ENCODE measurements around the gene PTK7.
"Not testable (repeated sequence)": the region's sequence is repeated elsewhere in the genome, so short reads cannot be mapped to it uniquely, and the experiment has no call there.

Gene PTK7

DNA sequence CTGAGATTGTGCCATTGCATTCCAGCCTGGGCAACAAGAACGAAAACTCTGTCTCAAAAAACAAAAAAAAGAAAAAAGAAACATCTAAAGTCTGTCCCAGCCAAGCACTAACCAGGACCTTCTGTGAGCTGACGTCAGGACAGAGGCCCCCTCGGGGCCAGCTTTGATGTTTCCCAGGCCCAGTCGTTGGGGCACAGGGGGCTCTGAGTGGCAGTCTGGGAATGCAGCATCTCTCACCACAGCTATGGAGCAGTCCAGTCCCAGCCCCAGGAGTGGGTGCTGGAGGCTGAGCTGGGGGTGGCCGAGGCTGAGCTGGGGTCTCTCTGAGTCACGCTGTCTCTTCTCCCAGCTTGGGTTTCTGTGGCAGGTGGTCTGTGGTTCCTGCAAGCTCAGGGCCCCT, 49.0 kb downstream of the PTK7 start:
- Histone ChIP-seq H3K27ac (ENCODE audit: low read length) (no peak overlapping the region), H3K27me3 (ENCODE audit: insufficient read depth, low read length) (no peaks in the 10 kb centered on the region), H3K4me3 (ENCODE audit: low read length) (no peak overlapping the region), H3K9ac (ENCODE audit: low read depth, low read length) (no peak overlapping the region), H3K9me3 (ENCODE audit: insufficient read depth, low read depth, low read length) (no peaks in the 10 kb centered on the region), H3K36me3 (ENCODE audit: insufficient read depth, low read depth, low read length) (no peaks in the 10 kb centered on the region), H3K4me1 (ENCODE audit: insufficient read depth, low read length) (peaks cover 16% of the 10 kb centered on the region)

DNA sequence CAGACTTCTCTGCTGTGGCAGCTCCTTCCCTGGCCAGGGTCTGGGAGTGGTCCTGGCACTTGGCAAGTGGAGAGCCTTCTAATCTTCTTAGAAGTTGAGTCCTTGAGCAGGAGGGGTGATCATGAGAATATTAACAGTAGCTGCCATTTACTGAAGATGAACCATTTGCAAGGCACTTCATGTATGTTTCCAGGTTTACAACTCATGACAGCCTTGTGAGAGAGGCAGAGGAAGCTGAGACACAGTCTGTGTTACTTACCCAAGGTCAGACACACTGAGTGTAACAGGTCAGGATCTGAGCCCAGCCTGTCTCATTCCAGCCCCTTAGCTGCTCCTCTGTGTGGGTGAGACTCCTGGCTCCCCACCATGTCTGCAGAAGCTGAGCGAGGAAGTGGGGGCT, 49.4 kb downstream of the PTK7 start:
- H3K9ac ChIP-seq (ENCODE audit: low read depth, low read length), result no peak overlapping the region
- no peak overlapping the region for H3K4me3 ChIP-seq (ENCODE audit: low read length)
- H3K9me3 ChIP-seq (ENCODE audit: insufficient read depth, low read depth, low read length), result no peaks in the 10 kb centered on the region
- H3K4me1 ChIP-seq (ENCODE audit: insufficient read depth, low read length), result peaks cover 16% of the 10 kb centered on the region
- no peak overlapping the region for H3K27ac ChIP-seq (ENCODE audit: low read length)
- no peaks in the 10 kb centered on the region for H3K27me3 ChIP-seq (ENCODE audit: insufficient read depth, low read length)
- peaks cover 4% of the 10 kb centered on the region; the same call in 1 of the 2 replicates for H3K36me3 ChIP-seq (ENCODE audit: insufficient read depth, low read depth, low read length)

DNA sequence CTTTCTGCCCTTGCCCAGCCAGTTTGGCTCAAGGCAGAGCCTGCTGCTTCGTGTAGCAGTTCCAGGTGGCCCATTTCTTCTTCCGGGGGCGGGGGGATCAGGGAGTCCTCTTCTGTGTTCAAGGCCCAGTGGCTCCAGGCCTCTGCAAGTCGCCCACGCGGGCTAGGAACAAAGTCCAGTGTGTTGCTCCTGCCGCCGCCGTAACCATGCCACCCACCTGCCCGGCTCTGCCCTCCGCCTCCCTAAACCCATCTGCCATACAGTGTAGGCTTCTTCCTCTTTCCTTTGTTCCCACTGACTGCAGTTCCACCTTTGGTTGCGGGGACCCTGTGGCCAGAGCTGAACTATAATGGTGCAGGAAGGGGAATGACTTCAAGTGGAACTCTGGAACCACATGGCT, 51.1 kb downstream of the PTK7 start:
- Histone ChIP-seq H3K9me3 (ENCODE audit: insufficient read depth, low read depth, low read length) (no peaks in the 10 kb centered on the region), H3K4me1 (ENCODE audit: insufficient read depth, low read length) (peaks cover 12% of the 10 kb centered on the region), H3K27me3 (ENCODE audit: insufficient read depth, low read length) (no peaks in the 10 kb centered on the region), H3K4me3 (ENCODE audit: low read length) (no peak overlapping the region), H3K27ac (ENCODE audit: low read length) (no peak overlapping the region), H3K9ac (ENCODE audit: low read depth, low read length) (no peak overlapping the region), H3K36me3 (ENCODE audit: insufficient read depth, low read depth, low read length) (peaks cover 20% of the 10 kb centered on the region)

DNA sequence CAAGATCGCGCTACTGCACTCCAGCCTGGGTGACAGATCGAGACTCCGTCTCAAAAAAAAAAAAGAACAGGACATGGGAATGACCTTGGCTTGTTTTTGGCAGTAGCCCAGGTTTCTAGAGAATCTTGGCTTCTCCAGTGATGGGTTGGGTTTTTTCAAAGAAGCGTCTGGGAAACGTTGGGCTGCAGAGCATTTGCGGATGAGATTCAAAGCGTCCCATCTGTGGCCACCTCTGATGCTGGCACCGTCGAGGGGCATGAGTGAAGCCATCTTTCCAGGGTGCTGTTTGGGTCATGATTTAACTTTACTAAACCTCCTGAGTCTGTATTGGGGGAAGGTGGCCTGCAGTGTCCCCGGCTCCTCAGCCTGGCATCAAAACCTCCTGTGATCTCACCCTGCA, 51.8 kb downstream of the PTK7 start:
- H3K4me3 ChIP-seq (ENCODE audit: low read length), result no peak overlapping the region
- H3K9ac ChIP-seq (ENCODE audit: low read depth, low read length), result no peak overlapping the region
- no peak overlapping the region for H3K27ac ChIP-seq (ENCODE audit: low read length)
- H3K36me3 ChIP-seq (ENCODE audit: insufficient read depth, low read depth, low read length), result peaks cover 27% of the 10 kb centered on the region
- H3K27me3 ChIP-seq (ENCODE audit: insufficient read depth, low read length), result no peaks in the 10 kb centered on the region
- peaks cover 12% of the 10 kb centered on the region for H3K4me1 ChIP-seq (ENCODE audit: insufficient read depth, low read length)
- H3K9me3 ChIP-seq (ENCODE audit: insufficient read depth, low read depth, low read length), result no peaks in the 10 kb centered on the region

DNA sequence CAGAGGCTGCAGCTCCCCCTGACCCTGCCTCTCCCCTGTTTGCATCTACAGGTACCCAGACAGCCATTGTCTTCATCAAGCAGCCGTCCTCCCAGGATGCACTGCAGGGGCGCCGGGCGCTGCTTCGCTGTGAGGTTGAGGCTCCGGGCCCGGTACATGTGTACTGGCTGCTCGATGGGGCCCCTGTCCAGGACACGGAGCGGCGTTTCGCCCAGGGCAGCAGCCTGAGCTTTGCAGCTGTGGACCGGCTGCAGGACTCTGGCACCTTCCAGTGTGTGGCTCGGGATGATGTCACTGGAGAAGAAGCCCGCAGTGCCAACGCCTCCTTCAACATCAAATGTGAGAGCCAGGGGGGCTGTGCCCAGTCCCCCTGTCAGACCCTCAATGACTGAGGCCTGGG, 52.8 kb downstream of the PTK7 start:
- Histone ChIP-seq H3K4me1 (ENCODE audit: insufficient read depth, low read length) (peaks cover 5% of the 10 kb centered on the region), H3K27ac (ENCODE audit: low read length) (no peak overlapping the region), H3K4me3 (ENCODE audit: low read length) (no peak overlapping the region), H3K27me3 (ENCODE audit: insufficient read depth, low read length) (no peaks in the 10 kb centered on the region), H3K36me3 (ENCODE audit: insufficient read depth, low read depth, low read length) (peaks cover 36% of the 10 kb centered on the region), H3K9ac (ENCODE audit: low read depth, low read length) (no peak overlapping the region), H3K9me3 (ENCODE audit: insufficient read depth, low read depth, low read length) (no peaks in the 10 kb centered on the region)

DNA sequence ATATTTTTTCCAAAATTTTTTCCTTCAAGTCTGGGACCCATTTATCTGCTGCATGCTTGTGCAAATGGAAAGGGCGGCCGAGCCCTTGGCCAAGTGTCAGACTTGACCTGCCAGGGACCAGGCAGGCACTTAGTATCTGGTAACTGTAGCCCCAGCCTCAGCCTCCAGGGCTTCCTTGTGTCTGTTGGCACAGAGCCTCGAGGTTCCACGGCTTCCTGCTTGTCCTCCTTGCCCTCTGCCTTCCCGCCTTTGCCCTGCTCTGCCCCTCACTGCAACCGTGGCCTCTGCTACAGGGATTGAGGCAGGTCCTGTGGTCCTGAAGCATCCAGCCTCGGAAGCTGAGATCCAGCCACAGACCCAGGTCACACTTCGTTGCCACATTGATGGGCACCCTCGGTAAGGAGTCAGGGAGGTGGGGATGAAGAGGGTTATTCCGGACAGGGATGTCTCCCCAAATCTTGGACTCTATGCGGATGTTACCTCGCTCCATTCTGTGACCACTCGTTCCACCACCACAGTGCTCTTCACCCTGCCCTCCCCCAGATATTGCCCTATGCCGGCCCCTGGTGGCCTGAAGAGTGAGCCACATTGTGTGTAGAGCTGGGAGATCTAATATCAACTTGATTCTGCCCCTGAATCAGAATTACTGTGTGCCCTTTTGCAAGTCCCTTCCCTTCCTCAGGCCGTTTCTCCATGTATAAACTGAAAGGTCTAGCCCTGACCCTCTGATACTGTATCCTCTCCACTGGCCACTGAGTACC, 53.5 kb downstream of the PTK7 start:
- Histone ChIP-seq H3K9me3 (ENCODE audit: insufficient read depth, low read depth, low read length) (no peaks in the 10 kb centered on the region), H3K27ac (ENCODE audit: low read length) (no peak overlapping the region), H3K4me1 (ENCODE audit: insufficient read depth, low read length) (peaks cover 3% of the 10 kb centered on the region; the same call in 1 of the 2 replicates), H3K36me3 (ENCODE audit: insufficient read depth, low read depth, low read length) (peaks cover 36% of the 10 kb centered on the region), H3K27me3 (ENCODE audit: insufficient read depth, low read length) (no peaks in the 10 kb centered on the region), H3K4me3 (ENCODE audit: low read length) (no peak overlapping the region), H3K9ac (ENCODE audit: low read depth, low read length) (no peak overlapping the region)

DNA sequence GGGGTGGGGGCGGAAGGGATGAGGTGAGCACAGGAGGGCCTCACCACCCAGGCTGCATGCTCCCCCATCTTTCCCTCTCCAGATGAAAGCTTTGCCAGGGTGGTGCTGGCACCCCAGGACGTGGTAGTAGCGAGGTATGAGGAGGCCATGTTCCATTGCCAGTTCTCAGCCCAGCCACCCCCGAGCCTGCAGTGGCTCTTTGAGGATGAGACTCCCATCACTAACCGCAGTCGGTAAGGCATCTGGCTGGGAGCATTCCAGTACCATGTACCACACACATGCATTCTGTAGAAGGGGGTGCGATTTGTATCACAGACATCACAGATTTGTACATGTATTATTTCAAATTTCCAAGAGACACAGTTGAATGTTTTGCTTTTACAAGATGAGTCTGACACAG, 54.3 kb downstream of the PTK7 start:
- Histone ChIP-seq H3K4me3 (ENCODE audit: low read length) (no peak overlapping the region), H3K4me1 (ENCODE audit: insufficient read depth, low read length) (peaks cover 3% of the 10 kb centered on the region; the same call in 1 of the 2 replicates), H3K9ac (ENCODE audit: low read depth, low read length) (no peak overlapping the region), H3K9me3 (ENCODE audit: insufficient read depth, low read depth, low read length) (no peaks in the 10 kb centered on the region), H3K27me3 (ENCODE audit: insufficient read depth, low read length) (no peaks in the 10 kb centered on the region), H3K36me3 (ENCODE audit: insufficient read depth, low read depth, low read length) (peaks cover 36% of the 10 kb centered on the region), H3K27ac (ENCODE audit: low read length) (no peak overlapping the region)

DNA sequence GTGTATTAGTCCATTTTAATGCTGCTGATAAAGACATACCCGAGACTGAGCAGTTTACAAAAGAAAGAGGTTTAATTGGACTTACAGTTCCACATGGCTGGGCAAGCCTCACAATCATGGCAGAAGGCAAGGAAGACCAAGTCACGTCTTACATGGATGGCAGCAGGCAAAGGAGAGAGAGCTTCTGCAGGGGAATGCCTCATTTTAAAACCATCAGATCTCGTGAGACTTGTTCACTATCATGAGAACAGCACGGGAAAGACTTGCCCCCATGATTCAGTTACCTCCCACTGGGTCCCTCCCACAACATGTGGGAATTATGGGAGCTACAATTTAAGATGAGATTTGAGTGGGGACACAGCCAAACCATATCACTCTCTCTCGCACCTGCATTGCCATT, 55.3 kb downstream of the PTK7 start:
- not testable (repeated sequence) for H3K4me1 ChIP-seq (ENCODE audit: insufficient read depth, low read length); H3K9ac ChIP-seq (ENCODE audit: low read depth, low read length); H3K27me3 ChIP-seq (ENCODE audit: insufficient read depth, low read length); H3K27ac ChIP-seq (ENCODE audit: low read length); H3K4me3 ChIP-seq (ENCODE audit: low read length); H3K9me3 ChIP-seq (ENCODE audit: insufficient read depth, low read depth, low read length)
- H3K36me3 ChIP-seq (ENCODE audit: insufficient read depth, low read depth, low read length), result peaks cover 36% of the 10 kb centered on the region

DNA sequence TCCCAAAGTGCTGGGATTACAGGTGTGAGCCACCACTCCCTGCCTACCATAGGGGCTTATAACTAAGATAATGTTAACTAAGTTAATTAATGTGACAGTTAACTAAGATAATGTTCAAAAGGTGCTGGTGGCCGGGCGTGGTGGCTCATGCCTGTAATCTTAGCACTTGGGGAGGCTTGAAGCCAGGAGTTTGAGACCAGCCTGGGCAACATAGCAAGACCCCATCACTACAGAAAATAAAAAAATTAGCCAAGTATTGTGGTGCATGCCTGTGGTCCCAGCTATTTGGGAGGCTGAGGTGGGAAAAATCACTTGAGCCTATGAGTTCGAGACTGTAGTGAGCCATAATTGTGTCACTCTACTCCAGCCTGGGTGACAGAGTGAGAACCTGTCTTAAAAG, 62.2 kb downstream of the PTK7 start:
- Histone ChIP-seq H3K27ac (ENCODE audit: low read length) (no peak overlapping the region), H3K4me3 (ENCODE audit: low read length) (no peak overlapping the region), H3K9ac (ENCODE audit: low read depth, low read length) (no peak overlapping the region), H3K9me3 (ENCODE audit: insufficient read depth, low read depth, low read length) (no peaks in the 10 kb centered on the region), H3K4me1 (ENCODE audit: insufficient read depth, low read length) (peaks cover 5% of the 10 kb centered on the region), H3K27me3 (ENCODE audit: insufficient read depth, low read length) (no peaks in the 10 kb centered on the region), H3K36me3 (ENCODE audit: insufficient read depth, low read depth, low read length) (peaks cover 15% of the 10 kb centered on the region)

DNA sequence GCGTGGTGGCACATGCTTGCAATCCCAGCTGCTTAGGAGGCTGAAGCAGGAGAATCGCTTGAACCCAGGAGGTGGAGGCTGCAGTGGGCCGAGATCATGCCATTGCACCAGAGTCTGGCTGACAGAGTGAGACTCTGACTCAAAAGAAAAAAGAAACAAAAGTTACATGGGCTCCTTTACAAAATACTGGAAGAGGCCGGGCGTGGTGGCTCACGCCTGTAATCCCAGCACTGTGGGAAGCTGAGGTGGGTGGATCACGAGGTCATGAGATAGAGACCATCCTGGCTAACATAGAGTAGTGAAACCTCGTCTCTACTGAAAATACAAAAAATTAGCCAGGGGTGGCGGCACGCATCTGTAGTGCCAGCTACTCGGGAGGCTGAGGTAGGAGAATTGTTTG, 63.9 kb downstream of the PTK7 start:
- H3K9ac ChIP-seq (ENCODE audit: low read depth, low read length); H3K4me3 ChIP-seq (ENCODE audit: low read length); H3K9me3 ChIP-seq (ENCODE audit: insufficient read depth, low read depth, low read length); H3K4me1 ChIP-seq (ENCODE audit: insufficient read depth, low read length); H3K27ac ChIP-seq (ENCODE audit: low read length); H3K27me3 ChIP-seq (ENCODE audit: insufficient read depth, low read length): not testable (repeated sequence)
- H3K36me3 ChIP-seq (ENCODE audit: insufficient read depth, low read depth, low read length), result peaks cover 21% of the 10 kb centered on the region

DNA sequence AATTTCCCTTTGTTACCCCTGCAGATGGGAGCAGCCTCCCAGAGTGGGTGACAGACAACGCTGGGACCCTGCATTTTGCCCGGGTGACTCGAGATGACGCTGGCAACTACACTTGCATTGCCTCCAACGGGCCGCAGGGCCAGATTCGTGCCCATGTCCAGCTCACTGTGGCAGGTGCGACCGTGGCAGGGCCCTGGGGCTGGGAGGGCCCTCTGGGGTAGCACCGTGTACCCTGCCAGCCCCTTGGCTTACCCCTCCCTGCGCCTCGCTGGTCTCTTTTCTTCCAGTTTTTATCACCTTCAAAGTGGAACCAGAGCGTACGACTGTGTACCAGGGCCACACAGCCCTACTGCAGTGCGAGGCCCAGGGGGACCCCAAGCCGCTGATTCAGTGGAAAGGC, 65.5 kb downstream of the PTK7 start:
- H3K9ac ChIP-seq (ENCODE audit: low read depth, low read length), result no peak overlapping the region

DNA sequence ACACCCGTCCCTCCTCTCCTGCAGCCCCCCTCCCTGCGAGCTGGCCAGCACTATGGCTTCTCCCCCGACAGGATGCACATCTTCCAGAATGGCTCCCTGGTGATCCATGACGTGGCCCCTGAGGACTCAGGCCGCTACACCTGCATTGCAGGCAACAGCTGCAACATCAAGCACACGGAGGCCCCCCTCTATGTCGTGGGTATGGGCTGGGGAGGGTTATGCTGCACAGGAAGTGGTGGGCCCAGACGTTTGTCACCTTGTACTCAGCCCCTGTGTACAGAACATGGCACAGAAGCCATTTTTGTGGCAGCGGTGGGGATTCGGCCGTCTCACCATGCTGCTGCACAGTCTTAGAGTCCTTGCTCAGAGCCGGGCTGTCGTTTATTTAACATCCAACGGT, 66.0 kb downstream of the PTK7 start:
- H3K36me3 ChIP-seq (ENCODE audit: insufficient read depth, low read depth, low read length), result peaks cover 42% of the 10 kb centered on the region
- H3K27me3 ChIP-seq (ENCODE audit: insufficient read depth, low read length), result no peaks in the 10 kb centered on the region
- no peak overlapping the region for H3K9ac ChIP-seq (ENCODE audit: low read depth, low read length)
- no peaks in the 10 kb centered on the region for H3K9me3 ChIP-seq (ENCODE audit: insufficient read depth, low read depth, low read length)
- no peak overlapping the region for H3K4me3 ChIP-seq (ENCODE audit: low read length)
- H3K4me1 ChIP-seq (ENCODE audit: insufficient read depth, low read length), result peaks cover 6% of the 10 kb centered on the region
- H3K27ac ChIP-seq (ENCODE audit: low read length), result no peak overlapping the region

More for the DNA sequence above, 65.5 kb downstream of the PTK7 start:
- no peak overlapping the region for H3K4me3 ChIP-seq (ENCODE audit: low read length)
- peaks cover 6% of the 10 kb centered on the region for H3K4me1 ChIP-seq (ENCODE audit: insufficient read depth, low read length)
- H3K36me3 ChIP-seq (ENCODE audit: insufficient read depth, low read depth, low read length), result peaks cover 37% of the 10 kb centered on the region
- no peaks in the 10 kb centered on the region for H3K27me3 ChIP-seq (ENCODE audit: insufficient read depth, low read length)
- H3K27ac ChIP-seq (ENCODE audit: low read length), result no peak overlapping the region
- H3K9me3 ChIP-seq (ENCODE audit: insufficient read depth, low read depth, low read length), result no peaks in the 10 kb centered on the region

Data from iPS-20b (cell line).